ENCODE results near the gene AKR1E2. TPM values are rescaled to one million over a fixed set of nuclear protein-coding genes. Genes with fewer than 3 reads are reported as not detected.

AKR1E2 gene
- total and polyA plus RNA-seq, 2 of the 8 experiments (the other 6 are each of a cell fraction or from before 2014, with no cell fraction given): 2.6 to 3.5 TPM

DNA sequence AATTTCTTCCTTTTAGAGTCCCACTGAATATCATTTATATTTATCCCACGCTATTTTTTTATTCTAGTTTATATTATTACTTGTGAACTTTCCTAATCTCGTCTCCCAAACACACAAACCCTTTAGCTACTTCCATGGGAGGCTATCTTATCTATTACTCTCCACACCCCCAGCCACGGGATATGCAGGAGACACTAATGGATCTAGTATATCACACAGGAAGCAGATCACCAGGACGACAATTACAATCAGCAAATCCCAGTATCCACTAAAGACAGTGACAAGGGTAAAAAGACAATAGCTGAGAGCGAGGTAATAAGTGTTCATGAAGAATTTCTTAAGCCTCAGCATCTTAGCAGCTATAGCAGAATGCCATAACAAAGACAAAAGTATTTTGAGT, 3.8 kb upstream of the AKR1E2 start (continued):
- no peak for TF ChIP-seq RAD21 (IDR thresholded peaks at IDR 0.05 in 1 of 2, conservative IDR thresholded peaks at IDR 0.05 in 1 of 2; ENCODE audit: low read depth in 2 of 2, low read length in 2 of 2)
